H9 (cell line): Measurements from ENCODE around the gene CAPN14. TPM values are rescaled to one million over a fixed set of nuclear protein-coding genes. Genes with fewer than 3 reads are reported as not detected.

Experiments
- DNase-seq: peaks from one replicate; pipeline ENCODE4 v3.0.0-alpha.2; 2017
- H2AFZ ChIP-seq: one replicate; pipeline ENCODE4 v1.6.1; 2013; ENCODE audit warnings: mild to moderate bottlenecking, low read length, control low read depth, moderate library complexity
- H2AK5ac ChIP-seq: 2 replicates; pipeline ENCODE4 v1.6.1; 2013; ENCODE audit warnings: low read length, control low read depth, mixed read lengths; ENCODE audit not compliant: insufficient read length
- H2BK120ac ChIP-seq: one replicate; pipeline ENCODE4 v1.6.1; 2013; ENCODE audit warnings: low read depth, mild to moderate bottlenecking, low read length, control low read depth, inconsistent platforms; ENCODE audit not compliant: poor library complexity, severe bottlenecking
- H2BK12ac ChIP-seq: 2 replicates; pipeline ENCODE4 v1.6.1; 2013; ENCODE audit warnings: low read length, control low read depth, mixed read lengths, low read depth; ENCODE audit not compliant: insufficient read length
- H2BK15ac ChIP-seq: 2 replicates; pipeline ENCODE4 v1.6.1; 2013; ENCODE audit warnings: low read depth, low read length, control low read depth
- H2BK20ac ChIP-seq: one replicate; pipeline ENCODE4 v1.6.1; 2013; ENCODE audit warnings: low read depth, mild to moderate bottlenecking, low read length, control low read depth, inconsistent platforms; ENCODE audit not compliant: poor library complexity, severe bottlenecking
- H2BK5ac ChIP-seq: 2 replicates; pipeline ENCODE4 v1.6.1; 2013; ENCODE audit warnings: low read length, control low read depth, mixed read lengths; ENCODE audit not compliant: insufficient read length
- H3K14ac ChIP-seq: 2 replicates; pipeline ENCODE4 v1.6.1; 2013; ENCODE audit warnings: low read length, control low read depth; ENCODE audit not compliant: insufficient read depth
- H3K18ac ChIP-seq: 2 replicates; pipeline ENCODE4 v1.6.1; 2013; ENCODE audit warnings: low read depth, mild to moderate bottlenecking, mixed read lengths, low read length, control low read depth; ENCODE audit not compliant: insufficient read length
- H3K23ac ChIP-seq: 2 replicates; pipeline ENCODE4 v1.6.1; 2013; ENCODE audit warnings: low read length, control low read depth, mixed read lengths, low read depth; ENCODE audit not compliant: insufficient read length
- H3K23me2 ChIP-seq: 2 replicates; pipeline ENCODE4 v1.6.1; 2013; ENCODE audit warnings: low read depth, mild to moderate bottlenecking, mixed read lengths, low read length, control low read depth; ENCODE audit not compliant: insufficient read length, poor library complexity, severe bottlenecking
- H3K27ac ChIP-seq: 2 replicates; pipeline ENCODE4 v1.5.1; 2013; ENCODE audit warnings: low read length, control low read depth, mixed read lengths, low read depth; ENCODE audit not compliant: insufficient read length
- H3K27me3 ChIP-seq: 2 replicates; pipeline ENCODE4 v1.6.1; 2013; ENCODE audit warnings: low read length, control low read depth, inconsistent platforms; ENCODE audit not compliant: insufficient read depth
- H3K4ac ChIP-seq: 2 replicates; pipeline ENCODE4 v1.6.1; 2013; ENCODE audit warnings: low read depth, mild to moderate bottlenecking, control low read depth, inconsistent platforms, low read length, moderate library complexity
- H3K4me1 ChIP-seq: 2 replicates; pipeline ENCODE4 v1.6.1; 2013; ENCODE audit warnings: low read length, control low read depth, inconsistent platforms; ENCODE audit not compliant: insufficient read depth
- H3K4me2 ChIP-seq: 2 replicates; pipeline ENCODE4 v1.6.1; 2013; ENCODE audit warnings: low read length, control low read depth, mixed read lengths; ENCODE audit not compliant: insufficient read length, insufficient read depth
- H3K56ac ChIP-seq: 2 replicates; pipeline ENCODE4 v1.6.1; 2013; ENCODE audit warnings: low read depth, mild to moderate bottlenecking, mixed read lengths, low read length, control low read depth; ENCODE audit not compliant: insufficient read length
- H3K79me1 ChIP-seq: 2 replicates; pipeline ENCODE4 v1.6.1; 2013; ENCODE audit warnings: low read depth, mild to moderate bottlenecking, moderate library complexity, low read length, control low read depth, inconsistent platforms; ENCODE audit not compliant: insufficient read depth, poor library complexity, severe bottlenecking
- H3K79me2 ChIP-seq: 2 replicates; pipeline ENCODE4 v1.6.1; 2013; ENCODE audit warnings: low read length, control low read depth, inconsistent platforms; ENCODE audit not compliant: insufficient read depth
- H3K9ac ChIP-seq: 2 replicates; pipeline ENCODE4 v1.6.1; 2013; ENCODE audit warnings: low read length, control low read depth, mixed read lengths; ENCODE audit not compliant: insufficient read length; ENCODE audit errors: extremely low read depth
- H3K9me3 ChIP-seq: one replicate; pipeline ENCODE4 v1.6.1; 2013; ENCODE audit warnings: low read depth, low read length, inconsistent platforms; ENCODE audit not compliant: control insufficient read depth
- H3T11ph ChIP-seq: one replicate; pipeline ENCODE4 v1.6.1; 2013; ENCODE audit warnings: mild to moderate bottlenecking, low read length, control low read depth, inconsistent platforms
- H4K20me1 ChIP-seq: one replicate; pipeline ENCODE4 v1.6.1; 2013; ENCODE audit not compliant: control insufficient read depth, insufficient read length, insufficient read depth
- H4K5ac ChIP-seq: 2 replicates; pipeline ENCODE4 v1.6.1; 2013; ENCODE audit warnings: low read depth, mild to moderate bottlenecking, mixed read lengths, low read length, control low read depth; ENCODE audit not compliant: insufficient read length
- H4K8ac ChIP-seq: replicated peaks from 2 replicates; pipeline ENCODE4 v1.6.1; 2013; ENCODE audit warnings: low read length, control low read depth, mixed read lengths, low read depth; ENCODE audit not compliant: insufficient read length
- H4K91ac ChIP-seq: 2 replicates; pipeline ENCODE4 v1.6.1; 2013; ENCODE audit warnings: low read depth, mild to moderate bottlenecking, moderate library complexity, mixed read lengths, low read length, control low read depth; ENCODE audit not compliant: insufficient read length
- H3K27ac Mint-ChIP-seq, 3 experiments: 2 replicates in 2 of 3; 3 replicates in 1 of 3; pipeline ENCODE4 v1.8.0; 2020 to 2021; ENCODE audit warnings: mixed read lengths in 3 of 3, mild to moderate bottlenecking in 1 of 3, moderate library complexity in 1 of 3
- H3K27me3 Mint-ChIP-seq: 2 replicates; pipeline ENCODE4 v1.8.0; 2021; ENCODE audit warnings: low read depth, mild to moderate bottlenecking, moderate library complexity, mixed read lengths
- H3K36me3 Mint-ChIP-seq, 3 experiments: 2 replicates in 2 of 3; 3 replicates in 1 of 3; pipeline ENCODE4 v1.8.0; 2020 to 2021; ENCODE audit warnings: low read depth in 3 of 3, mixed read lengths in 3 of 3; ENCODE audit not compliant: insufficient read depth in 1 of 3
- H3K4me1 Mint-ChIP-seq, 2 experiments: 2 replicates each; pipeline ENCODE4 v1.8.0; 2020; ENCODE audit warnings: mixed read lengths in 2 of 2
- H3K4me3 Mint-ChIP-seq, 2 experiments: 2 replicates in 1 of 2; 3 replicates in 1 of 2; pipeline ENCODE4 v1.8.0; 2020 to 2021; ENCODE audit warnings: mild to moderate bottlenecking in 2 of 2, mixed read lengths in 2 of 2, moderate library complexity in 1 of 2
- H3K9me3 Mint-ChIP-seq, 2 experiments: 2 replicates in 1 of 2; 3 replicates in 1 of 2; pipeline ENCODE4 v1.8.0; 2020; ENCODE audit warnings: mild to moderate bottlenecking in 2 of 2, mixed read lengths in 2 of 2, moderate library complexity in 1 of 2
- WGBS: extraction: QIAGEN DNeasy Blood & Tissue Kit; methylation state at CpG from one replicate; pipeline ENCODE4 v1.1.7; 2013; ENCODE audit warnings: missing lambda C conversion rate, low lambda C conversion rate, mixed read lengths; ENCODE audit not compliant: insufficient read length; ENCODE audit errors: extremely low coverage; 5-methylcytosine and 5-hydroxymethylcytosine counted together
- total RNA-seq: library from RNA; stranded (reverse); gene quantifications from 2 replicates; pipeline ENCODE4 v1.2.1, GENCODE V29; 2021
- TF ChIP-seq, protein P1 (sequence below): fragments of 200-600 bp; sonication (generic); conservative IDR thresholded peaks from 3 replicates; pipeline ENCODE4 v1.8.0; 2021; ENCODE audit warnings: antibody characterized with exemption, mild to moderate bottlenecking

CAPN14 gene
- total RNA-seq, 1 experiment from 2014 or later, result 0.09 TPM

DNA sequence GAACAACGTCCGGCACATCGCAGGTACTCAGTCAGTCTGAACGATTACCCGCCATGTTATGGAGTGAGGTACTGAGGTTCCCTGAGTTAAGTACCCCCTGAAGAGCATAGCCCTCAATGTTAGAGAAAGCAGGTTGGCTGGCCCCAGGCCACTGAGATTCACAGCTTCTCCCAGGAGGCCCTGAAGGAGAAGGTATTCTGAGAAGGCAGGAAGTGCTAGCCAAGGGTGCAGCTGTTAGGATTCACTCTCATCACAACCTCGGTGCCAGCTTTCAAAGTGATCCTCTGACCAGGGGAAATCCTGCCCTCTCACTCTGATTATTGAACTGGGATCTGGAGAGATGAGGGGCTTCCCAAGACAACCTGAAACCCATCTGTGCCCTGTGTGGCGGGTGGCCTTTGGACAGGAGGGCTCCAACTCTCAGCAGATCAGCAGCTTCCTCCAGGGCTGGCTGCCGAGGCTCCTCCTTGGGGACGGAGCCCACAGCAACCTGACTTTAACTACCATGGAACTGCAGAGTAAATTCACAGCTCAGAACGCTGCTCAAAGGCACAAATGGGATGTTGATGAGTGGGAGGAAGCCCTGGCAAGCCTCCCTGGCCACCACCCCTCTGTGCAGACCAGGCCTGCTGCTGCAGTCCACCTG lies 24.4 kb upstream of the CAPN14 start:
- Mint-ChIP-seq H3K9me3 (no peaks in the 10 kb centered on the region), H3K4me1 (peaks cover 0 to 5% of the 10 kb centered on the region in 2 experiments; a peak in 1 of 4 replicates), H3K36me3 (peaks cover 1 to 9% (median 8%) of the 10 kb centered on the region in 3 experiments; a peak in 4 of 7 replicates), H3K27me3 (no peaks in the 10 kb centered on the region), H3K4me3 (no peak overlapping the region), H3K27ac (no peak overlapping the region)
- H3K27me3 ChIP-seq, result no peaks in the 10 kb centered on the region
- TF ChIP-seq, protein P1, sequence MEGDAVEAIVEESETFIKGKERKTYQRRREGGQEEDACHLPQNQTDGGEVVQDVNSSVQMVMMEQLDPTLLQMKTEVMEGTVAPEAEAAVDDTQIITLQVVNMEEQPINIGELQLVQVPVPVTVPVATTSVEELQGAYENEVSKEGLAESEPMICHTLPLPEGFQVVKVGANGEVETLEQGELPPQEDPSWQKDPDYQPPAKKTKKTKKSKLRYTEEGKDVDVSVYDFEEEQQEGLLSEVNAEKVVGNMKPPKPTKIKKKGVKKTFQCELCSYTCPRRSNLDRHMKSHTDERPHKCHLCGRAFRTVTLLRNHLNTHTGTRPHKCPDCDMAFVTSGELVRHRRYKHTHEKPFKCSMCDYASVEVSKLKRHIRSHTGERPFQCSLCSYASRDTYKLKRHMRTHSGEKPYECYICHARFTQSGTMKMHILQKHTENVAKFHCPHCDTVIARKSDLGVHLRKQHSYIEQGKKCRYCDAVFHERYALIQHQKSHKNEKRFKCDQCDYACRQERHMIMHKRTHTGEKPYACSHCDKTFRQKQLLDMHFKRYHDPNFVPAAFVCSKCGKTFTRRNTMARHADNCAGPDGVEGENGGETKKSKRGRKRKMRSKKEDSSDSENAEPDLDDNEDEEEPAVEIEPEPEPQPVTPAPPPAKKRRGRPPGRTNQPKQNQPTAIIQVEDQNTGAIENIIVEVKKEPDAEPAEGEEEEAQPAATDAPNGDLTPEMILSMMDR, result no peak
- H4K91ac ChIP-seq, result no peak overlapping the region
- H3K79me1 ChIP-seq, result no peaks in the 10 kb centered on the region
- H3K4me1 ChIP-seq, result no peaks in the 10 kb centered on the region
- H3K79me2 ChIP-seq, result no peaks in the 10 kb centered on the region
- no peak overlapping the region for H2BK120ac ChIP-seq
- no peak overlapping the region for H3K14ac ChIP-seq
- no peak overlapping the region for H3K23ac ChIP-seq
- no peak overlapping the region for H2BK5ac ChIP-seq
- no peak overlapping the region for H2BK12ac ChIP-seq
- H2AK5ac ChIP-seq, result no peak overlapping the region
- no peak overlapping the region for H4K8ac ChIP-seq
- H3K18ac ChIP-seq, result no peak overlapping the region
- no peak overlapping the region for H2BK20ac ChIP-seq
- H3T11ph ChIP-seq, result no peak overlapping the region
- no peak overlapping the region for H3K9ac ChIP-seq
- no peak overlapping the region for H3K56ac ChIP-seq
- H4K20me1 ChIP-seq, result peaks cover 3% of the 10 kb centered on the region
- no peak overlapping the region for H3K27ac ChIP-seq
- H3K4ac ChIP-seq, result no peak overlapping the region
- H2AFZ ChIP-seq, result no peak overlapping the region
- no peaks in the 10 kb centered on the region for H3K9me3 ChIP-seq
- no peak overlapping the region for H4K5ac ChIP-seq
- DNase-seq, result peak; percentile 19
- WGBS, result no CpG with 5 or more reads among the region's 10 CpGs
- H3K23me2 ChIP-seq, result no peaks in the 10 kb centered on the region
- H2BK15ac ChIP-seq, result no peak overlapping the region
- H3K4me2 ChIP-seq, result no peak overlapping the region
